Fibroblast of pulmonary artery (primary cell): ENCODE measurements around the gene TLR1.

Source experiments
- DNase-seq: peaks from one replicate; pipeline ENCODE4 v3.0.0-alpha.2; 2010; ENCODE audit warnings: low read depth
- H3K4me3 ChIP-seq: replicated peaks from 2 replicates; pipeline ENCODE4 v1.5.1; 2011; ENCODE audit warnings: low read depth, mild to moderate bottlenecking, control low read depth, low read length, moderate library complexity
- CTCF ChIP-seq: IDR thresholded peaks from 2 replicates; pipeline ENCODE4 v1.5.1; 2011; ENCODE audit warnings: mild to moderate bottlenecking, control low read depth, low read length, inconsistent platforms; ENCODE audit errors: missing control alignments

TLR1 gene

GRCh38 chr4:38751341-38752010, 53.1 kb downstream of the TLR1 start:
- DNase-seq, result no peak

DNA sequence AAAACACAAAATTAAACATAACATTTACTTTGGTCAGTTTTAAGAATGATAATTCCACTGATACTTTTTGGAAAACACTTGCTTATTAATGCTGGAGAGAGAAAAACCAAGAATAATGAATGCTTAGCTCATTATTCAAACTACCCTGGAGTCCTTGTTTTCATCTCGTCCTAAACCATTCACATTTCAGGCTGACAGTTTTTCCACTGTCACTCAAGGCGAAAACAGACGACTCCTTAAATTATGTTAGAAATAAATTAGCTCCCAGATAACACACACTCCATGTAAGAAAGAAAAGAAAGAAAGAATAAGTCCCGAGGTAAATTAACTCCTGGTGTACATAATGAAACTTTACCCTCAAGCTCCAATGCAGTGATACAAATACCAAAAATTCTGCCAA, 55.3 kb downstream of the TLR1 start:
- no peak for DNase-seq
- TF ChIP-seq CTCF, result no peak
- no peak overlapping the region for H3K4me3 ChIP-seq

More at GRCh38 chr4:38751341-38752010, 53.1 kb downstream of the TLR1 start:
- no peak overlapping the region for H3K4me3 ChIP-seq
- TF ChIP-seq CTCF, result no peak

GRCh38 chr4:38747629-38748028, 57.0 kb downstream of the TLR1 start:
- no peak for TF ChIP-seq CTCF
- DNase-seq, result no peak
- no peak overlapping the region for H3K4me3 ChIP-seq
